SHP77 treated with DMSO at 0.1 percent for 48 hours (cell line): Measurements from ENCODE around the gene NMRAL1.

ENCODE experiments used
- DNase-seq: peaks from one replicate; lab custom pipeline; 2025; lab: John Stamatoyannopoulos, UW

NMRAL1 gene

DNA sequence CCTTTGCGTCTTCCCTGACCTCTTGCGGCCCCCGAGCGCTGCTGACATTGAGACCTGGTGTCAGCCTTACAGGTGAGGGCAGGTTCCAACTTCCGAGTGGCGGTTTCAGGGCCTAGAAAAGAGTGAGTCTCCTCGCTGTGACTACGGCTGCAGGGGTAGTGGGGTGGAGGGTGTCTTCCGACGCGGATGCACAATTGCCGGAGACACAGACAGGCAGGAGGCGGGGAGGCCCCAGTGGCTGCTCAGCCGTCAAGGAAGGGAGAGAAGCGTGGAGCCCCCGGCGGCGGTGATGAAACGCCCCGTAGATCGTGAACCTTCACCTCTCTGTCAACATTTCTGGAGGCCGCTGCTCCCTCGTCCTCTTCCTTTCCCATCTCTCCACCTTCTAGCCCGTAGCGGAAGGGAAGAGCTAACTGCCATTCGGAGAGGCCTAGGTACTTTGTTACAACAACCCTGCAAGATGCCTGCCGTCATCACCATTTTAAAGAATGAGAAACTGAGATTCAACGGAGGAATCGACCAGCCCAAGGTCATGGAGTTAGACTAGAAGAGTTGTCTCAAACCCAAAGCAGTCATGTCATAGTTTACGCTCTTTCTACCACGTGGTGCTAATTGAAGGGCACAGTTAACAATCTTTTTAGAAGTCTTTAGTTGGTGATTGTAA, 48.3 kb downstream of the NMRAL1 start:
- DNase-seq = no peak

DNA sequence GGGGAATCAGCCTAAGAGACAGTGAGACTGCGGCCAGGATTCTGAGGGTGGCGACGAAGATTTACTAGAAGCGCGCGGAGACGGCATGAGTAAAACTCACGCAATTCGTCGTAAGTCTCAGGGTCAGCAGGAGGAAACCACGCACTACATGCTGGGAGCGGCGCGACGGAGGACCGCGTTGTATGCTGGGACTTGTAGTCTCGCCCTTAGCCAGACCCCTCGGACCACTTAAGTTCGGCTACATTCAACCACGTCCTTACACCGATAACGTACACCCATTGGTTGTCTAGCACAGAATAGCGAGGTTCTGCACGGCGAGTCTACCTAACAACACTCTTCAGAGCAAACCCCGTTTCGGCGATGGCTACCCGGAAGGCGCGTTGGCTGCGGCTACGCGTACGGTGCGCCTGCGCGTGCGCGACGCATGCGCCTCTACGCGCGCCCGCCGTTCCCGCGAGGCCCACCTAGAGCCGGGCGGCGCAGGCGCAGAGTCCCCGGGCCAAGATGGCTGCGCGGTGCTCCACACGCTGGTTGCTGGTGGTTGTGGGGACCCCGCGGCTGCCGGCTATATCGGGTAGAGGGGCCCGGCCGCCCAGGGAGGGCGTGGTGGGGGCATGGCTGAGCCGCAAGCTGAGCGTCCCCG, 48.9 kb downstream of the NMRAL1 start, which contains the start of gene DNAJA3:
Gene DNAJA3 (plus strand): TSS at position 491 of the 643 bp plus-strand sequence. CDS start 14 bp downstream, at position 505.
- DNase-seq = peak; percentile 84

DNA sequence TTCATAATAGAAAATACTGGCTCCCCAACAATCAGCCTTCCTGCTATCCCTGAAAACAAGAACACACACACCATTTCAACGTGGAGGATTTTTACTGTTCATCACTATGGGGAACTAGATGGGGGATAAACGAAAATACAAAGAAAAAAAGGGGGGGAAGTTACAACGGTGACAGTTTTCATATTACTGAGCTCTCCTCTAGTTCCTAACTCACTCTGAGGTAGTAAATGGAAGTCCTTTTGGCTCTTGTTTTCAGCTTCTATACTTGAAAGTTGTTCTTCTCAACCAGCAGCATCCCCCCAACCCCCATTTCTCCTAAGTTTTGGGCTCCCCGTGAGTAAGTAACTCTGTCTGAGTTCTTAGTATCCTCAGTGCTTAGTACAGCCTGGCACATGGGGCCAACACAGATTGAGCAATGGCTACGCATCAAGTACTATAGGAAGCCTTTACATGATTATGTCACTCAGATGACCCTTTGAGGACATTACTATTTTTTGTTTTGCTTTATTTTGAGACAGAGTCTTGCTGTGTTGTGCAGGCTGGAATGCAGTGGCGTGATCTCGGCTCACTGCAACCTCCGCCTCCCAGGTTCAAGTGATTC, 53.8 kb downstream of the NMRAL1 start:
- DNase-seq = no peak

DNA sequence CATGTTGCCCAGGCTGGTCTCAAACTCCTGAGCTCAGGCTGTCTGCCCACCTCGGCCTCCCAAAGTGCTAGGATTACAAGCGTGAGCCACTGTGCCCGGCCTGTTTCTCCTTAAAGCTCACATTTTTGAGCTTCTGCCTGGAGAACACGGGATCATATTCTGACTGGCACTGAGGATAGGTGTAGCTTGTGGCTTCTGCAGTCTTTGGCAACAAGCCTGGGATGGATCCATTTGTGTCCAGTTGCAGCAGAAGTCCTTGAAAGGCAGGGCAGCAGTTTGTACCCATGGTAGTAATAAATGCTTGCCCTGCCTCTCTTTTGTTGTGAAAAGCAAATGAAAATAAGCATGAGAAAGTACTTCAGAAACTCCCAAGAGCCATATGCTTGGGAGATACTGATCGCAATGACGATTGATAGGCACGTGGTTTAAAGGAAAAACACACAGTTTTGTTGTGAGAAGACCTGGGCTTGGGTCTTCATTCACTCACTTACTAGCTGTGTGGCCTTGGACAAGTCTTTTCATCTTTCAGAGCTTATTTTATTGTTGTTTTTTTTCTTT, 54.9 kb downstream of the NMRAL1 start:
- no peak for DNase-seq

DNA sequence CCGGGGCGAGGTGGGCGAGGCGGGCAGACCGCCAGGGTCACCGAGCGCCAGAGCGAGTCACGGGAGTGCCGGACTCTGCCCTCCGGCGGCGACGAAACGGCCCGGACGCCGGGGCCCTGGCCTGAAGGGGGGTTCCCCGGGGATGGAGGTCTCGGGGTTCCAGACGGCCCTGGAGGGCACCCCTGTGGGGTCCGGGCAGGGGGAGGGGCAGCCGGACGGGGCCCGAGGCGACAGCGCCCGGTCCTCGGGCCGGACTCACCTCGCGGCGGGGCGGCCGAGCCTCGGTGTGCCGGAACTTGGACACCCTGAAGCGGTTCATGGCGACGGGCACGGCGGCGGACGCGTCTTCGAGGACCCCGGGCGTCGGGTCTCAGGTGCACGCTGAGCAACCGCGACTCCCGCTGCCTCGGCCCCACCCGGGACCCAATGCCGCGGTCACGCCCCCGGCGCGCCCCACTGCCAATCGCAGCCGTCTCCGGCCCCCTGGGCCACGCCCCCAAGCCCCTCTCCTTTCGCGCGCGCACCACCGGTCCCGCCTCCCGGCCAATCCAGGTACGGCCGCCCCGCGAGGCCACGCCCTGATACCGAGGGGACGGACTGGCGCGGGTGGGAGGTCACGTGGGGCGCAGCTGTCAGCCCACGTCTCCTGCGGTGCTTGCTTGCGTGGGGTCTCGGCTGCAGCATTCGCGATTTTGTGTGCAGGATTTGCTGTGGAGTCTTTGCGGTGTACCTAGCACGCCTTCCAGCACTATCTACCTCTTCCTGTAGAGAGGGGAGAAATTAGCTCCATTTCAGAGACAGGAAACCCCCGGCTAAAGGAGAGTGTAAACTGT, 58.0 kb downstream of the NMRAL1 start, which contains the start of gene CORO7:
Gene CORO7 (minus strand): TSS at position 397 of the 833 bp plus-strand sequence. CDS start 78 bp downstream, at position 319.
- DNase-seq = peak; percentile 58

DNA sequence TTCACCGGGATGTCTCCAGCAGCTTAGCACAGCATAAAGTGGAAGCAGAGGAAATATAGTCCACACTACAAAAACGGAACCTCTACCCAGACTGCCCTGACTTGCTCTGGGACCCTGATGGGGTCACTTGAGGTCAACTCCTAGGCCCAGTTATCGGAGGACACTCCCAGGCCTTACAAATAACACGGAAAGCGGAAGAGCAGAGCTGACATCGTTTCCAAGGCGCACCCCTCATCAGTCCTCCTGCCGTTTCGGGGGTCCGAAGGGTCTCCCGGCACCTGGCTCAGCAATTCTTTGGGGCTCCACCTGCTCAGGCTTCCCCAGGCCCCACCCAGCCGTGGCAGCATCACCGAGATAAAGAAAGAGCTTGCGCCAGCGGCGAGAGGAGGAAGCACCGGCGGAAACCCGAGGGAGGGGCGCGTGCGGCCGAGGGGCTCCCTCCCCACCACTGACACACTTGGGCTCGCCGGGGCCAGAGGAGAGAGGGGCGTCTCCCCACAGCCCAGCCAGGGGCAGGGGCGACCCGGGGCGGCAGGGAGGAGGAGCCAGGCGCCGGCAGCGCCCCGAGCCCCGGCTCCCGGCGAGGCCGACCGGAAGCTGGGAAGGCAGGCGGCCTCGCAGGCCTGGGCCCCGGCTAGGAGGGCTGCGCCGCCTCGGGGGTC, 58.8 kb downstream of the NMRAL1 start:
- DNase-seq = no peak

DNA sequence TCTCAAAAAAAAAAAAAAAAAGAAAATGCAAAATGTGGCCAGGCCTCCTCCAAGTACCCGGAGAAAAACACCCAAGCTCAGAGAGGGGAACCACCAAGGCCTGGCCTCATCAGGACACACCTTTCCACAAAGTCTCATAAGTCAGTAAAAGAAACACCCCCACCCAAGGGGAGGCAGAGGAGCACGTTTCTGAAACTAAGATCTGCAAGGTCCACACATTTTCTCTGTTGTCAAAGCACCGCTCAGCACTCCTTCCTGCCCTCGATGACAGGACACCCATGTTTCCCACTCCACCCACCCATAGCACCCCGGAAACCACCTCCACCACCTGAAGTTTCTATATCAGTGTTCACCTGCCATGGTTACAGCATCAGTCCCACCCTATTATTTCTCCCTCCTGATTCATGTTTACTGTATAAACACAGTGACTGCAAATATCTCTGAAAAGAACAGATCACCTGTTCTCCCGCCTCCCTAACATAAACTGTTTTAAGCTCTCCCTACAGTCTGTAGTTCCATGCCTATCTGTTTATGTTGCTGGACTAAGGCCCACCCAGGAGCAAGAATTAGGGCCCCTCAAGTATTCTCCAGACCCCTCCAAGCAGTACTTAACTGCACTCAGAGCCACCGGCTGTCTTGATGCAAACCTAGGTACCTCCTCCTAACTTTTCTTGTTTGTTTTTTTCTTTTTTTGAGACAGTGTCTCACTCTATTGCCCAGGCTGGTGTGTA, 60.1 kb downstream of the NMRAL1 start:
- no peak for DNase-seq

DNA sequence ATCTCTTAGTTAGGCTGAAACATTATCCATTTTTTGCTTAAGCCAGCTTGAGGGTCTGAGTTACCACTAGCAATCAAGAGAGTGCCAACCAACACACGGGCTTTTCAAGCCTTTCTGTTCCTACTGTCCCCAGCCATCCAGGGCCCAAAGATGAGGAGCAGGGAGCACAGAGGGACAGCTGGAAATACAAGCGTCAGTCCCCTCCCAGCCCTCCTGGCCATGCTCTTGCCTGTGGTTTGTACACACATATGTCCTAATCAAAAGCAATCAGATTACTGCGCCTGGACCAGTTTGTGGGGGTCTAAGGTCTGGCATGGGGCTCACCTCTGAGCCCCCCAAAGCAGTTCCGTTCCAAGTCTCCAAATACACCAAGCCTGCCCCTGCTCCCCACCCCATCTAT, 61.6 kb downstream of the NMRAL1 start:
- DNase-seq = no peak

DNA sequence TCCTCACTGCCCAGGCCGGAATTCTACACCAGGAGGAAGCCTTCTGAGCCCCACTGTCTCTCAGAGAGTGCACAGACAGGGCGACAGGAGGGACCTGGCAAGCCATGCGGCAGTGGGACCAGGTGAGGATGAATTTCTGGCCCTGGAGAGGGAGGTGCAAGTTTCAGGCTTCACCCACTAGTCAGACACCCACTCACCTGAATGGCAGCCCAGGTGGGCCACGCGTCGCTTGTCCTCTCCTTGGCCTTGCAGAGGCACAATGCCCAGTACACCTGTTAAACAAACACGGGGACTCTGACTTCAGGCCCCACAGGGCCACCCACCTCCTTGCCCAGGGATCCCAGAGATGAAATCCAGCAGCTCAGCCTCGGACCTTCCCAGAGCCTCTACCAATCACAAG, 62.3 kb downstream of the NMRAL1 start:
- no peak for DNase-seq
